GM12801 (cell line): ENCODE results near the gene ZIC5.

ENCODE experiments used
- CTCF ChIP-seq: IDR thresholded peaks from one replicate; pipeline ENCODE4 v1.5.1; 2011; ENCODE audit warnings: control low read depth; ENCODE audit not compliant: insufficient read length; ENCODE audit errors: extremely low read depth

The ZIC5 gene

GRCh38 chr13:99941086-99941485 is 30.5 kb downstream of the ZIC5 start:
- no peak for TF ChIP-seq CTCF

DNA sequence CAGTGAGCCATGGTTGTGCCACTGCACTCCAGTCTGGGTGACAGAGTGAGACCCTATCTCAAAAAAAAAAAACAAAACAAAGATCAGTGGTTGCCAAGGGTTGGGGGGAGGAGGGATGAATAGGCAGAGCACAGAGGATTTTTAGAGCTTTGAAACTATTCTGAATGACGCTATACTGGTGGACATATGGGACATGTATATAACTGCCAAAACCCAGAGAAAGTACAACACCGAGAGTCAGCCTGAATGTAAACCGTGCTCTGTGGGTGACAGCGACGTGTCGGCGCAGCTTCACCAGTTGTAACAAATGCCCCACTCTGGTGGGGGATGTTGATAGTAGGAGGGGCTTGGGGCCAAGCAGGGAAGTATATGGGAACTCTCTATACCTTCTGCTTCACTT is 32.9 kb downstream of the ZIC5 start:
- no peak for TF ChIP-seq CTCF

DNA sequence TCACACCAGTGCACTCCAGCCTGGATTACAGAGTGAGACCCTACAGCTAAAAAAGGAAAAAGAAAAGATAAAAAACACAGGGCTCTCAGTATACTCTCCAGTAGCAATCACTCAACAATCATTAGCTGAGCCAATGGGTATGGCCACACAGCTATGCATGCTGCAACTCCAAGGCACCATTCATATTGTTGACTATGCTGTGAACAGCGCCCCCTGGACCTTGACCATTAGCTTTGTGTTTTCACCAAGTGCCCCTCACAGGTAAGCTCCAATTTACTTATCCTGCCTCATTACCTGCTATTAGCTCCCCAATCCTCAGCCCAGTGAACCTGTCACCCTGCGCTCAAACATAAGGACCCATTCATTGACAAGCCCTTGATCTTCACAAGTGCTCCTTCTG is 35.8 kb downstream of the ZIC5 start:
- TF ChIP-seq CTCF, result no peak

DNA sequence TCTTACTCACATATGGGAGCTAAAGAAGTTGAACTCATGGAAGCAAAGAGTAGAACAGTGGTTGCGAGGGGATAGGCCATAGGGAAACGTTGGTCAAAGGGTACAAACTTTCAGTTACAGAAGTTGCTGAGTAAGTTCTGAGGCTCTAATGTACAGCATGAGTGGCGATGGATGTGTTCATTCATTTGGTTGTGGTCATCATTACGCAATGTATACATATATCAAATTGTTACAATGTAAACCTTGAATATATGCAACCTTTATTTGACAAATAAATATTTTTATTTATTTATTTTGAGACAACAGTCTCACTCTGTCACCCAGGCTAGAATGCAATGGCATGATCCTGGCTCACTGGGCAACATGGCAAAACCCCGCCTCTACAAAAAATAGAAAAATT is 38.7 kb downstream of the ZIC5 start:
- TF ChIP-seq CTCF, result no peak

DNA sequence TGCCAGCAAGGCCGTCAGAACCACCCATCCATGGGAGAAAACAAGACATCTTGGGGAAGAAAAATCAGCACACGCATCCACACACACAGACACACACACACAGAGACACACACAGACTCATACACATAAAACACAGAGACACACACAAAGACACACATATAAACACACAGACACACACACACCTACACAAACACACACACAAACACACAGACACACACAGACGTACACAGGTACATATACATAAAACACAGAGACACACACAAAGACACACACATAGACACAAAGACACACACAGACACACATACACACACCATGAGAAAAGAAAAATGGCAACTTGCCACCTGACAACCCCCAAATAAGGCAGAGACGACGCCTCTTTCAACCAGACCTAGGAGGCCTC is 40.6 kb downstream of the ZIC5 start:
- TF ChIP-seq CTCF, result no peak

DNA sequence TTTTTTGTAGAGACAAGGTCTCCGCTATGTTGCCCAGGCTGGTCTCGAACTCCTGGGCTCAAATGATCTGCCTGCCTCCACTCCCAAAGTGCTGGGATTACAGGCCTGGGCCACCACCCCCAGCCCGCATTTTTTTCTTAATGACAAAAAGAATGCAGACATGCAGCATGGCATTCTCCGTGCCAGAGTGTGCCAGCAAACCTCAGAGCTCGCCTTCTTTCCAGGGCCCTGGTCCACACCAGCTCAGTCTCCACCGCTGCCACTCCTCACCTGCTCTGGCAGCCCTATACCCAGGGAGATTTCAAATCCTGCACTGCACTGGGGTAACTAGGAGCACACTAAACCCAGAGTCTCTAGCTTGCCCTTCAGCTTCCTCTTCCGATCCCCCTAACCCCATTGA is 41.7 kb downstream of the ZIC5 start:
- TF ChIP-seq CTCF, result no peak

DNA sequence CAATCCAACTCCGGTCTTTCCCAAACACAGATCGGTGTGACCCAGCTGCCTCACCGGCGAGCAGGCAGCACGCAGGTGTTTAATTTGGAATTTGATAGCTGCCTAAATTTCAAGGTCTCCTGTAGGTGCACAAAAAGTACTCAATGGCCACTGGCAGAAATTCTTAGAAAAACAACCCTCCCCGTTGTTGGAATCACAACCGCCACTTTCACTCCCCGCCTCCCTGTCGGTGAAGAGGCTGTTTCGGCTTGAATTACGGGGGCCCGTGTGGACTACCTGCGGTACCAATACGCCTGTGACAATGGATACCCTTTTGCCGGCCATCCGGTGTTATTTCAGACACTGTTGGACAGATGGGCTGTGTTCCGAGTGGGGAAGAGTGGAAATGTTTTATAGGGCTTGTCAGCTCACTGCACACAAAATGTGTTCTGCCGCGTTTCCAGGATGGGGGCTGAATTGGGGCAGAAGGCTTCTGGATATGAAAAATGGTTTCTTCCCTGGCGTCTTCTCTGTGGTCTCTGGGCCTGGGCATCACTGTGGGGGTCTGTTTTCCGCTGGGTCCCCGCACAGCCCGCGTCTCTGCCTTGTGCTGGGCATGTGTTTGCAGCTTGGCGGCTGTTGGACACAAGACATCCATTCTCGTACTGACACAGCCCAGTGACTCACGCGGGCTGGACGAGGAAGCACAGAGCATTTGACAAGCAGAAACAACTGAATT is 45.4 kb downstream of the ZIC5 start:
- no peak for TF ChIP-seq CTCF
